Upper lobe of left lung (tissue), 6 donors: ENCODE results near the gene CARMIL3. TPM values are rescaled to one million over a fixed set of nuclear protein-coding genes. Genes with fewer than 3 reads are reported as not detected.

Experiments
- ATAC-seq, 2 donors: fragments of 200-7000 bp; cut with Tn5 transposase; one replicate each; pipeline ENCODE4 v1.9.1; 2022; ENCODE audit warnings: mild to moderate bottlenecking in 2 of 2, moderate library complexity in 2 of 2; ENCODE audit not compliant: low FRiP score in 2 of 2
- DNase-seq, 2 donors: peaks; one replicate each; pipeline ENCODE4 v3.0.0-alpha.2; 2019 to 2020
- H3K27ac ChIP-seq, 4 donors: fragments of 200-600 bp; sonication (generic); one replicate each; pipeline ENCODE4 v1.5.1; 2016 to 2019
- H3K27me3 ChIP-seq, 4 donors: fragments of 200-600 bp; sonication (generic); one replicate each; pipeline ENCODE4 v1.5.1; 2017 to 2019
- H3K36me3 ChIP-seq, 4 donors: fragments of 200-600 bp; sonication (generic); one replicate each; pipeline ENCODE4 v1.5.1; 2016 to 2019
- H3K4me1 ChIP-seq, 4 donors: fragments of 200-600 bp; sonication (generic); one replicate each; pipeline ENCODE4 v1.5.1; 2018 to 2019
- H3K4me3 ChIP-seq, 4 donors: fragments of 200-600 bp; sonication (generic); one replicate each; pipeline ENCODE4 v1.5.1; 2017 to 2019; ENCODE audit warnings: mild to moderate bottlenecking in 2 of 4, moderate library complexity in 1 of 4
- H3K9me3 ChIP-seq, 4 donors: fragments of 200-600 bp; sonication (generic); one replicate each; pipeline ENCODE4 v1.5.1; 2018 to 2019
- CTCF ChIP-seq, 6 experiments: fragments of 450-650 bp in 4 of 6; fragments of 200-600 bp in 2 of 6; sonication (generic) in 2 of 6; IDR thresholded peaks; one replicate each; pipeline ENCODE4 v1.5.1; 2016 to 2019; ENCODE audit warnings: antibody characterized with exemption in 6 of 6
- EP300 ChIP-seq, 4 donors: sonication (generic); formaldehyde crosslinking; IDR thresholded peaks; one replicate each; pipeline ENCODE4 v1.5.1; 2017; ENCODE audit warnings: antibody characterized with exemption in 4 of 4, control low read depth in 2 of 4
- POLR2A ChIP-seq, 4 donors: fragments of 450-650 bp; IDR thresholded peaks; one replicate each; pipeline ENCODE4 v1.5.1; 2016 to 2017; ENCODE audit warnings: antibody characterized with exemption in 4 of 4, mild to moderate bottlenecking in 2 of 4
- POLR2AphosphoS5 ChIP-seq, 2 donors: sonication (generic); formaldehyde crosslinking; IDR thresholded peaks; one replicate each; pipeline ENCODE4 v1.5.1; 2017; ENCODE audit warnings: antibody characterized with exemption in 2 of 2
- WGBS, 2 donors: methylation state at CpG; one replicate each; pipeline ENCODE4 v1.1.5; 2017 to 2018; 5-methylcytosine and 5-hydroxymethylcytosine counted together
- total RNA-seq, 6 donors: library from RNA; depleted of rRNA in 4 of 6; stranded (reverse); fragments of >200 nt in 4 of 6; gene quantifications; one replicate each; pipeline versions ENCODE4 v1.1.0 to v1.2.1, GENCODE V29; 2016 to 2021
- donor health status: DM: no; HTN: no; CAD: no; lungs with moderate emphysema.
- donor health status: DM: no; HTN: yes; CAD: no; lungs with severe emphysema.

Gene CARMIL3
- total RNA-seq, 6 donors from 2014 or later, result 0.39 to 15.7 (median 1.2) TPM

DNA sequence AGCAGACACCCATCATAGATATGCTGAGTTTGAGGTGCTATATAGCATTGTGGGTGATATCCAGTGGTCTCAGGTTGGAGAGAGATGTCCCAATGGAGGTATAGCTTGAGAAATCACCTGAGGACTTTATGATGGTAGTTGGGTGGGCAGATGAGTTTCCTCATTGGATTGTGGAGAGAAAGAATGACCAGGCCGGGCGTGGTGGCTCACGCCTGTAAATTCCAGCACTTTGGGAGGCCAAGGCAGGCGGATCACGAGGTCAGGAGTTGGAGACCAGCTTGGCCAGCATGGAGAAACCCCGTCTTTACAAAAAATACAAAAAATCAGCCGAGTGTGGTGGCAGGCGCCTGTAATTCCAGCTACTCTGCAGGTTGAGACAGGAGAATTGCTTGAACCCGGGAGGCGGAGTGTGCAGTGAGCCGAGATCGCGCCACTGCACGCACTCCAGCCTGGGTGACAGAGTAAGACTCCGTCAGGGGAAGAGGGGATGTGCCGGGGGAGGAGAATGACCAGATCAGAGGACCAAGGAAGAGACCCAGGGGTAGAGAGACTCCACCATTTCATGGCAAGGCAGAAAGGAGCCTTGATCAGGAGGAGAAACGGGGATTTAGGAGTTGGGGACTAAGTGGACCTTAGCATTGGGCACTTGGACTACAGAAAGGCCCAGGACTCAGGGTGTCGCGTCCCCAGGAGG is 41.5 kb downstream of the CARMIL3 start:
- Histone ChIP-seq H3K36me3 (peaks cover 0 to 8% (median 5%) of the 10 kb centered on the region in 4 donors), H3K4me1 (peaks cover 8 to 40% (median 27%) of the 10 kb centered on the region in 4 donors), H3K9me3 (no peaks in the 10 kb centered on the region), H3K4me3 (peak overlapping the region in 3 of 4 donors; percentile 75 to 88 (median 84)), H3K27me3 (no peaks in the 10 kb centered on the region), H3K27ac (peak overlapping the region; percentile 95 to 98 (median 98))
- DNase-seq, result no peak
- TF ChIP-seq CTCF (IDR thresholded peaks at IDR 0.05), result peak in 1 of 6 experiments; percentile 3
- TF ChIP-seq EP300 (IDR thresholded peaks at IDR 0.05), result no peak
- no peak for TF ChIP-seq POLR2A (IDR thresholded peaks at IDR 0.05)
- no peak for ATAC-seq
- WGBS, 2 donors, result 77 to 83% methylated on average over 19 of the region's 19 CpGs

GRCh38 chr14:24093901-24094840 is 42.4 kb downstream of the CARMIL3 start, which contains the start of gene PCK2:
PCK2 (plus strand) TSS chr14:24094311; CDS start chr14:24094406, 95 bp downstream.
- Histone ChIP-seq H3K9me3 (no peaks in the 10 kb centered on the region), H3K4me3 (peak within 1 kb of the TSS; percentile 75 to 88 (median 82)), H3K4me1 (peaks cover 8 to 43% (median 27%) of the 10 kb centered on the region in 4 donors), H3K27ac (peak within 1 kb of the TSS; percentile 95 to 98 (median 98)), H3K36me3 (peaks cover 0 to 16% (median 13%) of the 10 kb centered on the region in 4 donors), H3K27me3 (no peaks in the 10 kb centered on the region)
- TF ChIP-seq EP300 (IDR thresholded peaks at IDR 0.05), result no peak
- TF ChIP-seq POLR2A (IDR thresholded peaks at IDR 0.05), result peak in 3 of 4 donors; percentile 50 to 88 (median 69)
- peak in 2 of 6 experiments; percentile 42 to 58 for TF ChIP-seq CTCF (IDR thresholded peaks at IDR 0.05)
- peak; percentile 45 to 63 for TF ChIP-seq POLR2AphosphoS5 (IDR thresholded peaks at IDR 0.05)
- ATAC-seq (peak; percentile 95 to 97), DNase-seq (peak; percentile 97 to 99)
- WGBS, 2 donors, result 0 to 2% methylated on average over 30 to 68 of the region's 68 CpGs

DNA sequence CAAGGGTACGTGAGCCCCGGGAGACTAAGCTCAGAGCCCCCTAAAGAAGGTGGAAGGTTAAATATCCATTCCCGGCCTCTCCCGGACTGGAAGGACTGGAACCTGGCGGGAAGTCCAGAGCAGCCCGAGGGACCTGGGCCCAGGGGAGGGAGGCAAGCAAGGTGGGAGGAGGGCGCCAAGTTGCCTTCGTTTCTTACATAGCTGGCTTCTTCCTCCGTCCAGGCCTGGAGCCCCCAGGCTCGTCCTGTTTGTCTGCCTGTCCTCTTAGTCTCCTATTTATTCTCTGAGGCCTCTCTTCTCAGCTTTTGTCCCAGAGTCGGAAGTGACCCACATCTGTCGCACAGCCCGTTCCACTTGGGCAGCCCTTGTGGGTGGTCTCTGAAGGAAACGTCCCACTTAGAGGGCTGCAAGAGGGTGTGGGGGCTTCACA is 43.0 kb downstream of the CARMIL3 start:
- Histone ChIP-seq H3K9me3 (no peaks in the 10 kb centered on the region), H3K4me1 (peaks cover 8 to 47% (median 27%) of the 10 kb centered on the region in 4 donors), H3K27me3 (no peaks in the 10 kb centered on the region), H3K36me3 (peaks cover 3 to 23% (median 19%) of the 10 kb centered on the region in 4 donors), H3K27ac (peak overlapping the region; percentile 95 to 98 (median 98)), H3K4me3 (peak overlapping the region; percentile 75 to 88 (median 82))
- ATAC-seq (no peak), DNase-seq (no peak)
- WGBS, 2 donors, result 5 to 6% methylated on average over 13 to 14 of the region's 14 CpGs
- TF ChIP-seq CTCF (IDR thresholded peaks at IDR 0.05) (no peak), EP300 (IDR thresholded peaks at IDR 0.05) (no peak)

DNA sequence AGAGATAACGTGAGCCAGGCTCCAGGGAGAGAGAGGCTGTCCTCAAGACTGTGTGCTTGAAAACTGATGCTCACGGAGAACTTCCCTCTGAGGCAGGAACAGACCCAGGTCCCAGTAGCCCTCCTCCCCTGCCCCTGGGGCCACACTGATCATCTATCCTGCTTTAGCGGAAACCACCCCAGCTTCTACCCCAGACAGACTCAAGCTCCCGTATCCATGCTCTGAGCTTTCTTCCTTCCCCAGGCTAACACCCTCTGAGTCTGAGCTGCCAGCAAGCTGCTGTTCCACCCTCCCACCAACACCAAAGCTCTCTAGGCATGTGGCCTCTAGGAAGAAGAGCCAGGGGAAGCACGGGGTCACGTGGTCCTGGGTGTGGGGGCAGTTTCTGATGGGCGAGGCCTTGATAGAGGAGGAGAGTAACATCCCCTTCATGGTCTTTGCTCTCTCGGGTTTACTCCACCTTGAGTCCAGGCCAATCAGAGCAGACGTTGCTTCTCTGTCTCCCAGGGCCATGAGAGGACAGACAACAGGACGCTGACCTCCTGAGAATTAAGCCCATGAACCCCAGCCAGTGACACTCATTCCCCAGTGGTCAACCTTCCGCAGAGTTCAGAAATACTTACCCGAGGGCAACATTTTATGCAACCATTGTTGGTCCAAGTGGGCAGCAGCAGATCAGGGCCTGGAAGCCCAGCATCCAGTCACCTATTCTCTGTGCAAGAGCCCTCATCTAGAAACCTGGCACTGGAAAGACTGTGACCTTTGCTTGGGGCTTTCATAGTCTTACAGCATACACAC is 43.7 kb downstream of the CARMIL3 start:
- H3K4me1 ChIP-seq, result peaks cover 8 to 47% (median 27%) of the 10 kb centered on the region in 4 donors

More for the DNA sequence above, 43.7 kb downstream of the CARMIL3 start:
- H3K36me3 ChIP-seq, result peaks cover 3 to 29% (median 24%) of the 10 kb centered on the region in 4 donors
- WGBS, 2 donors, result 34 to 39% methylated on average over 8 to 12 of the region's 12 CpGs
- H3K27ac ChIP-seq, result peak overlapping the region; percentile 95 to 98 (median 98)
- DNase-seq (peak in 1 of 2 donors; percentile 65), ATAC-seq (peak in 1 of 2 donors; percentile 27)
- peak overlapping the region; percentile 75 to 88 (median 82) for H3K4me3 ChIP-seq
- TF ChIP-seq POLR2AphosphoS5 (IDR thresholded peaks at IDR 0.05) (peak in 1 of 2 donors; percentile 74), POLR2A (IDR thresholded peaks at IDR 0.05) (peak in 1 of 4 donors; percentile 47), CTCF (IDR thresholded peaks at IDR 0.05) (no peak), EP300 (IDR thresholded peaks at IDR 0.05) (no peak)
- no peaks in the 10 kb centered on the region for H3K9me3 ChIP-seq
- H3K27me3 ChIP-seq, result no peaks in the 10 kb centered on the region
